Muscle of leg (tissue), 11 donors: ENCODE measurements around the gene APPBP2. TPM values are rescaled to one million over a fixed set of nuclear protein-coding genes. Genes with fewer than 3 reads are reported as not detected.
A peak's percentile ranks its signal among the peaks of the same experiment; 100 is the strongest.
"Not testable (repeated sequence)": the region's sequence is repeated elsewhere in the genome, so short reads cannot be mapped to it uniquely, and the experiment has no call there.

Experiments
- DNase-seq: peaks from one replicate; pipeline ENCODE4 v3.0.0; 2013
- H3K27ac ChIP-seq: one replicate; pipeline ENCODE4 v1.5.1; 2013; ENCODE audit warnings: mild to moderate bottlenecking, low read length, control low read depth
- H3K27me3 ChIP-seq: one replicate; pipeline ENCODE4 v1.6.1; 2013; ENCODE audit warnings: low read length; ENCODE audit not compliant: control insufficient read depth, insufficient read depth
- H3K36me3 ChIP-seq: one replicate; pipeline ENCODE4 v1.6.1; 2013; ENCODE audit warnings: low read length; ENCODE audit not compliant: control insufficient read depth, insufficient read depth
- H3K4me1 ChIP-seq: one replicate; pipeline ENCODE4 v1.6.1; 2013; ENCODE audit warnings: low read length; ENCODE audit not compliant: control insufficient read depth, insufficient read depth
- H3K4me3 ChIP-seq: one replicate; pipeline ENCODE4 v1.5.1; 2013; ENCODE audit warnings: low read length, control low read depth
- H3K9me3 ChIP-seq: replicated peaks from 2 replicates; pipeline ENCODE4 v1.6.1; 2013; ENCODE audit warnings: low read depth, low read length; ENCODE audit not compliant: control insufficient read depth
- WGBS: methylation state at CpG from one replicate; pipeline ENCODE4 v1.1.5; 2013; ENCODE audit warnings: missing lambda C conversion rate; ENCODE audit not compliant: insufficient coverage; 5-methylcytosine and 5-hydroxymethylcytosine counted together
- polyA plus RNA-seq, 8 donors: library from polyadenylated mRNA; unstranded; fragments of 120-200 nt; gene quantifications; one replicate each; pipeline versions ENCODE4 v1.2.1 to v1.2.3, GENCODE V29; 2013; ENCODE audit warnings: inconsistent platforms in 1 of 8, low replicate concordance in 1 of 8; ENCODE audit not compliant: insufficient read length in 8 of 8, insufficient read depth in 1 of 8
- total RNA-seq: library from RNA; stranded (reverse); fragments of 120-200 nt; gene quantifications from one replicate; pipeline ENCODE4 v1.2.4, GENCODE V29; 2013

APPBP2 gene
- total and polyA plus RNA-seq, 9 donors, result 22.0 to 39.7 (median 30.0) TPM

DNA sequence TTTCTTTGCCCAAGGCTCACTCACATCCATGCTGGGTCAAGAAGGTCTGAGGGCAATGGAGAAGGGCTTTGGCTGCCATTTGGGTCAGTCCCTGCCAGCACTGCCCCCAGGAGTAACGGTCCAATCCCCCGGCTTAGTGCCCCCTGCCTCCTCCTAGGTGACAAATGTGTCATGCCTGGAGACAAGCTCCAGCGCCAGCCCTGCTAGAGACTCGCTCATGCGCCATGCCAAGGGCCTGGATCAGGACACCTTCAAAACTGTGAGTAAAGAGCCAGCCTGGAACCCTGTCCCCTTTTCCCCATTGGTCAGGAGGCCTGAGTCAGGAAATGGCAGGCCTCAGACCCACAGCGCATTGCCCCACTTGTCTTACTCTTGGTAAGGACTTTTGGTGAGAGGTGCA, 100.4 kb downstream of the APPBP2 start:
- Histone ChIP-seq H3K27me3 (no peaks in the 10 kb centered on the region), H3K36me3 (no peaks in the 10 kb centered on the region), H3K27ac (no peak overlapping the region), H3K9me3 (no peaks in the 10 kb centered on the region), H3K4me3 (no peak overlapping the region), H3K4me1 (peaks cover 8% of the 10 kb centered on the region)
- DNase-seq, result no peak
- WGBS, result 90% methylated on average over 5 of the region's 6 CpGs

DNA sequence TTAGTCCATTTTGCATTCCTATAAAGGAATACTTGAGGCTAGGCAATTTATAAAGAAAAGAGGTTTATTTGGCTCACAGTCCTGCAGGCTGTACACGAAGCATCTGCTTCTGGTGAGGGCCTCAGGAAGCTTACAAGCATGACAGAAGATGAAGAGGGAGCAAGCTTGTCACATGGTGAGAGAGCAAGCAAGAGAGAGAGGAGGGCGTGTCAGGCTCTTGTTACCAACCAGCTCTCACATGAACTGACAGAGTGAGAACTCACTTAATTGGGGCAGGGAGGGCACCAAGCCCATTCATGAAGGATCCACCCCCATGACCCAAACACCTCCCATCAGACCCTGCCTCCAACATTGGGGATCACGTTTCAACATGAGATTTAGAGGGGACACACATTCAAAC, 102.2 kb downstream of the APPBP2 start:
- no CpG with 5 or more reads among the region's 3 CpGs for WGBS
- peaks cover 8% of the 10 kb centered on the region for H3K4me1 ChIP-seq
- no peak overlapping the region for H3K27ac ChIP-seq
- DNase-seq, result no peak
- H3K4me3 ChIP-seq, result no peak overlapping the region
- no peaks in the 10 kb centered on the region for H3K36me3 ChIP-seq
- H3K9me3 ChIP-seq, result no peaks in the 10 kb centered on the region
- H3K27me3 ChIP-seq, result no peaks in the 10 kb centered on the region

DNA sequence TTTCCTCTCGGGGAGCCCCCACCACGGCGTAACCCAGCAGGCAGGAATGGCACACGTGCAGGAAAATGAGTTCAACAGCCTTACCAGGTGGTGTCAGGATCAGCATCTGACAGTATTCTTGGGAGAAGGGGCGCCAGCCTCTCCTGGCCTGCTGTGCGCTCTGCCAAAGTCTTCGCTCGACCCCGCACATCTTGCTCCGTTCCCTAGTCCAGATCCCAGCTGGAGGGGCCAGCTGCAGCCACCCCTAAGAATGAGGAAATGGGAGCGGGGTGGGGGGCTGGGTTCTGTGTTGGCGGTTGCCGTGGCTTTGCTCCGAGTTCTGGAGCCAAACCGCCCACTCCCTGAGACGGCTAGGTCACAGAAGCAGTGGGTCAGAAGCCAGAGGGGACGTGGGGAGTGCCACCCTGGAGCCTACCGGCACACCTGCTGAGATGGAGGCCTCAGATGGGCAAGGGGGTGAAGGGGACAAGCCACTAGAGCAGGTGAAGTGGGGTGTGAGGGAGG, 103.8 kb downstream of the APPBP2 start, which contains the start of gene CHCT1:
Gene CHCT1 (plus strand): TSS at position 328 of the 504 bp plus-strand sequence. CDS start 104 bp downstream, at position 432.
- peak within 1 kb of the TSS; percentile 13 for H3K27ac ChIP-seq
- H3K36me3 ChIP-seq, result no peaks in the 10 kb centered on the region
- peaks cover 8% of the 10 kb centered on the region for H3K4me1 ChIP-seq
- H3K27me3 ChIP-seq, result no peaks in the 10 kb centered on the region
- 27% methylated on average over 18 of the region's 18 CpGs for WGBS
- peak; percentile 22 for DNase-seq
- H3K9me3 ChIP-seq, result no peaks in the 10 kb centered on the region
- peak within 1 kb of the TSS; percentile 63 for H3K4me3 ChIP-seq

DNA sequence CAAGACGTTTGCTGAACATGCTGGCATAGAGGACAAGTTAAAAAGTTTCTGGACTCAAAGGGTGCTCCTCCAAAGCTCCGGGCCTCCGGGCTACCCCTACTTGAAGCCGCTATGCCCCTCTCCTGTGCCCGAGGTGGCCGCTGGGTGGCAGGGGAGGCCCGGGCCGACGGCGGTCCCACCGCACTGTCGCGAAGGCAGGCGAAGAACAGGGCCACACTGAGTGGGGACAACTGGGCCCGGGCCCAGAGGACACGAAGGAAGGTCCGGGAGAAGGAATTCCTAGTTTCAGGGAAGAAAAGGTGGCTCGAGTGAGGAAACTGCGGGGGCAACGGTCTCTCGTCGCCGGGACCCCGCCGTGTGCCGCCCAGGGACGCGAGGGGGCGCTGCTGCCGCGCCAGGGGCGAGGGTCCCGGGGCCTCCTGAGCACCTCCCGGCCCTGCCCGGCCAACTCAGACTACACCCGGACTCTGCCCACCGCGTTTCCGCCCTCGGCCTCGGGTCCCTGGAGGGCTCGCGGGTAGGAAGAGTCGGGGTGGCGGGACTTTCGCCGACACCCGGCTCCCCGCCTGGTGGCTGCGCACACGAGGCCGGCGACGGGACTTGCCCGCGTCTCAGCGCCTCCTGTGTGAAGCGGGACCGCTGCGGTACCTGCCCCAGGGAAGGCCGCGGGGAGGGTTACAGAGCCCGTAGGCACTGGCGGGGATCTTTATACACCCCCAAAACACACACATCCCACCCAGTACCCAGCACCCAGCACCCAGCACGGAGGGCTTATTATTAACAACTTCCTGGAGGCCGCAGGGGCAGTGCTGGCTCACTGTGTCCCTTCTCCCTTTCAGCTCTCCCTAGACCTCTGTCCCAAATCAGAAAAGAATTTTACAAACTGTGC, 104.5 kb downstream of the APPBP2 start:
- peak overlapping the region; percentile 63 for H3K4me3 ChIP-seq
- peak; percentile 73 for DNase-seq
- no peaks in the 10 kb centered on the region for H3K27me3 ChIP-seq
- under 1% methylated on average over 62 of the region's 66 CpGs for WGBS
- peak overlapping the region; percentile 13 for H3K27ac ChIP-seq
- no peaks in the 10 kb centered on the region for H3K36me3 ChIP-seq
- H3K4me1 ChIP-seq, result peaks cover 8% of the 10 kb centered on the region
- no peaks in the 10 kb centered on the region for H3K9me3 ChIP-seq

DNA sequence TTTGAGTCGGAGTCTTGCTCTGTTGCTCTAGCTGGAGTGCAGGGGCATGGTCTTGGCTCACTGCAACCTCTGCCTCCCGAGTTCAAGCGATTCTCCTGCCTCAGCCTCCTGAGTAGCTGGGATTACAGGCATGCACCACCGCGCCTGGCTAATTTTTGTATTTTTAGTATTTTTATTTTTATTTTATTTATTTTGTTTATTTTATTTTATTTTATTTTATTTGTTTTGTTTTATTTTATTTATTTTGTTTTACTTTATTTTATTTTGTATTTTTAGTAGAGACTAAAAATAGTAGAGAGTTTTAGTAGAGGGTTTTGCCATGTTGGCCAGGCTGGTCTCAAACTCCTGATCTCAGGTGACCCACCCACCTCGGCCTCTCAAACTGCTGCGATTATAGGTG, 106.2 kb downstream of the APPBP2 start:
- not testable (repeated sequence) for H3K4me1 ChIP-seq, H3K9me3 ChIP-seq, H3K27ac ChIP-seq, DNase-seq, H3K27me3 ChIP-seq, H3K4me3 ChIP-seq, H3K36me3 ChIP-seq
- no CpG with 5 or more reads among the region's 7 CpGs for WGBS

DNA sequence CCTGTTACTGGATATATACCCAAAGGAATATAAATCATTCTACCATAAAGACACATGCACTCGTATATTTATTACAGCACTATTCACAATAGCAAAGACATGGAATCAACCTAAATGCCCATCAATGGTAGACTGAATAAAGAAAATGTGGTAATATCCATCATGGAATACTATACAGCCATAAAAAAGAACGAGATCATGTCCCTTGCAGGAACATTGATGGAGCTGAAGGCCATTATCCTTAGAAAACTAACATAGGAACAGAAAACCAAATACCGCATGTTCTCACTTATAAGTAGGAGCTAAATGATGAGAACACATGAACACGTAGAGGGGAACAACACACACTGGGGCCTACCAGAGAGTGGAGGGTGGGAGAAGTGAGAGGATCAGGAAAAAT, 107.0 kb downstream of the APPBP2 start:
- not testable (repeated sequence) for H3K9me3 ChIP-seq, H3K36me3 ChIP-seq, H3K27ac ChIP-seq, H3K4me3 ChIP-seq, H3K27me3 ChIP-seq, H3K4me1 ChIP-seq, DNase-seq
- WGBS, result 100% methylated on average over 1 of the region's 4 CpGs

DNA sequence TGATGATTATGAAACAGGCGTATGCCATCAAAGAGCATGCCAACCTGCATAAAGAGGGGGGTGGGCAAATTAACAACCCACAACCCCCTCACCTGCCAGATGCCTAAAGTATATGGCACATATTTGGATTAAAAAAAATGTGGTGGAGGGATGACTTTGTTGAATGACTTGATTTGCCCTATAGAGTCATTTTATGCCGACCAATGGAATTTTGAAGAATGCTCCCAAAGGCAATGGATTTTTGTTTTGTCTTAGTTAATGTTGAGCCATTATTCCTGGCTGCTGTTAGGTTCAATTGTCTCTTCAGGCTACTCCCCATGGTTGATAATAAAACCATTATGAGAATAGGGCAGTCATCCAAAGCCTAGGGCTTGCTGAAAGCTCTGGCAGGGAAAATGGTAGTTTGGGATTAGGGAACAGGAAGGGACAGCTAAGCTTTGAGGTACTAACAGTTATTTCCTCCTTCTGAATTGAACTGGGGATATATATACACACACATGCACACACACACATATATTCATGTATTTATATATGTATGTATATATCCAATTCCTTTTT, 109.6 kb downstream of the APPBP2 start:
- WGBS, result no CpG with 5 or more reads among the region's 2 CpGs
- DNase-seq, result peak; percentile 51
- no peak overlapping the region for H3K27ac ChIP-seq

DNA sequence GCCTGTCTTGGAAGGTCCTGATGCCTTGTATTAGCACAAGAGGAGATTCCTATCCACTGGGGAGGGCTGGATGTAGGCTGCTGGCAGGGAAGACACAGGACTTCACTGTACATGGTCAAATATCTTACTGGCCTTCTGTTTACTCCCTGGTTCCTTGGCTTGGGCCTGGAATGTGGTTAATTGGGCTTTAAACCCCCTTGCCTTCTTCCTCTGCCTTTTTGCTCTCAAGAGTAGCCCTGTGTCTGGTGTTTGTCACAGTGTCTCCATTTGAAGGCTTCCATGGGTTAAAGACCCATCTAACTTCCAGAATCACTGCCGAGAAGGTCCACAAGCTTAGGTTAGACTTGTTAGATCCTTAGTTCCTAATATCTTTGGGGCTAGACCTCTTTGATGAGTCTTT, 110.9 kb downstream of the APPBP2 start:
- no peaks in the 10 kb centered on the region for H3K36me3 ChIP-seq
- H3K4me3 ChIP-seq, result no peak overlapping the region
- H3K9me3 ChIP-seq, result no peaks in the 10 kb centered on the region
- H3K27ac ChIP-seq, result no peak overlapping the region
- WGBS, result no CpG with 5 or more reads among the region's 1 CpG
- H3K27me3 ChIP-seq, result no peaks in the 10 kb centered on the region
- no peaks in the 10 kb centered on the region for H3K4me1 ChIP-seq
- DNase-seq, result no peak

More for the DNA sequence above, 109.6 kb downstream of the APPBP2 start:
- no peak overlapping the region for H3K4me3 ChIP-seq
- no peaks in the 10 kb centered on the region for H3K36me3 ChIP-seq
- no peaks in the 10 kb centered on the region for H3K27me3 ChIP-seq
- H3K9me3 ChIP-seq, result no peaks in the 10 kb centered on the region
- no peaks in the 10 kb centered on the region for H3K4me1 ChIP-seq

DNA sequence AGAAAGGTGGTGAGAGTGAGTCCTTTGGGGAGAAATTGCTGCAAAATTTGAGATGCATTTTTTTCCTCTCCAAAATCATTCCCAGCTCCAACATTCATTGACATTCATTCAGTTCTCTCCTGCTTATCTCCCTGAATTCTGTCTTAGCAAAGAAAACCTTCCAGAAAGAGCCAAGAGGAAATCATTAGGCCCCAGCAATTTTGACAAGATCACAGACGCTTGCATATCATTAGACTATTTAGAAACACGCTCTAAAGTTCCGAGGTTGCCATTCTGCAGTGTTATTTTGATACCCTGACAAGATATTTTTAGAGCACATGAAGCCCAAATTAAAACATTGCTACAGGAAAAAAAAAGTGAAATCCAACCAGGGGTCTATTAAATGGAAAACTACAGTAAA, 113.3 kb downstream of the APPBP2 start:
- no peaks in the 10 kb centered on the region for H3K27me3 ChIP-seq
- no peaks in the 10 kb centered on the region for H3K36me3 ChIP-seq
- no peaks in the 10 kb centered on the region for H3K4me1 ChIP-seq
- no peak overlapping the region for H3K27ac ChIP-seq
- H3K4me3 ChIP-seq, result no peak overlapping the region
- H3K9me3 ChIP-seq, result no peaks in the 10 kb centered on the region
- WGBS, result no CpG with 5 or more reads among the region's 3 CpGs
- DNase-seq, result no peak

DNA sequence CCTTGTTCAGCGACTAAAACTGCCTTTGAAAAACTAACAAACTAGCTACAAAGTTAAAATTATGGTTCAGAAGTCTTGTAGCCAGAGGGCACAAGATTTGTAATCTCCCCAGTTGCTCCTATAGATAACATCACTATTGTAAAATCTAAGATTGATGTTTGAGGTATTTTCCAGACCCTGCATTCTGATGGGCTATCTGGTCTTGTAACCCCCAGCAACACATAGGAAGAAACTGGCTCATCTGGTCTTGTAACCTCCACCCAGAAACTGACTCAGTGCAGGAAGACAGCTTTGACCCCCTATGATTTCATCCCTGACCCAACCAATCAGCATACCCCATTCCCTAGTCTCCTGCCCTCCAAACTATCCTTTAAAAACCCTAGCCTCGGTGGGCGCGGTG, 116.0 kb downstream of the APPBP2 start:
- Histone ChIP-seq H3K9me3 (no peaks in the 10 kb centered on the region), H3K4me1 (no peaks in the 10 kb centered on the region), H3K4me3 (no peak overlapping the region), H3K27me3 (no peaks in the 10 kb centered on the region), H3K36me3 (no peaks in the 10 kb centered on the region), H3K27ac (no peak overlapping the region)
- WGBS, result 93% methylated on average over 3 of the region's 4 CpGs
- DNase-seq, result no peak
